Adipocyte (in vitro differentiated cells): ENCODE measurements around the gene KCNJ12.
A peak's percentile ranks its signal among the peaks of the same experiment; 100 is the strongest.
"Not testable (repeated sequence)": the region's sequence is repeated elsewhere in the genome, so short reads cannot be mapped to it uniquely, and the experiment has no call there.

Experiments used
- DNase-seq: peaks from one replicate; pipeline ENCODE4 v3.0.0-alpha.2; 2015; ENCODE audit warnings: low read depth
- H3K27me3 ChIP-seq: replicated peaks from 2 replicates; pipeline ENCODE4 v1.7.0; 2013; ENCODE audit warnings: mild to moderate bottlenecking, low read length, moderate library complexity; ENCODE audit not compliant: control insufficient read depth, insufficient read depth
- H3K36me3 ChIP-seq: 2 replicates; pipeline ENCODE4 v1.7.0; 2013; ENCODE audit warnings: low read length, mild to moderate bottlenecking, moderate library complexity; ENCODE audit not compliant: control insufficient read depth, insufficient read depth, severe bottlenecking
- H3K4me1 ChIP-seq: 2 replicates; pipeline ENCODE4 v1.7.0; 2013; ENCODE audit warnings: mild to moderate bottlenecking, low read length, moderate library complexity; ENCODE audit not compliant: control insufficient read depth, insufficient read depth
- H3K4me3 ChIP-seq: 2 replicates; pipeline ENCODE4 v1.7.0; 2013; ENCODE audit warnings: mild to moderate bottlenecking, low read length, moderate library complexity
- H3K9ac ChIP-seq: 2 replicates; pipeline ENCODE4 v1.7.0; 2013; ENCODE audit warnings: mild to moderate bottlenecking, low read length, moderate library complexity
- H3K9me3 ChIP-seq: 2 replicates; pipeline ENCODE4 v1.7.0; 2013; ENCODE audit warnings: mild to moderate bottlenecking, low read length, moderate library complexity; ENCODE audit not compliant: control insufficient read depth

The KCNJ12 gene

DNA sequence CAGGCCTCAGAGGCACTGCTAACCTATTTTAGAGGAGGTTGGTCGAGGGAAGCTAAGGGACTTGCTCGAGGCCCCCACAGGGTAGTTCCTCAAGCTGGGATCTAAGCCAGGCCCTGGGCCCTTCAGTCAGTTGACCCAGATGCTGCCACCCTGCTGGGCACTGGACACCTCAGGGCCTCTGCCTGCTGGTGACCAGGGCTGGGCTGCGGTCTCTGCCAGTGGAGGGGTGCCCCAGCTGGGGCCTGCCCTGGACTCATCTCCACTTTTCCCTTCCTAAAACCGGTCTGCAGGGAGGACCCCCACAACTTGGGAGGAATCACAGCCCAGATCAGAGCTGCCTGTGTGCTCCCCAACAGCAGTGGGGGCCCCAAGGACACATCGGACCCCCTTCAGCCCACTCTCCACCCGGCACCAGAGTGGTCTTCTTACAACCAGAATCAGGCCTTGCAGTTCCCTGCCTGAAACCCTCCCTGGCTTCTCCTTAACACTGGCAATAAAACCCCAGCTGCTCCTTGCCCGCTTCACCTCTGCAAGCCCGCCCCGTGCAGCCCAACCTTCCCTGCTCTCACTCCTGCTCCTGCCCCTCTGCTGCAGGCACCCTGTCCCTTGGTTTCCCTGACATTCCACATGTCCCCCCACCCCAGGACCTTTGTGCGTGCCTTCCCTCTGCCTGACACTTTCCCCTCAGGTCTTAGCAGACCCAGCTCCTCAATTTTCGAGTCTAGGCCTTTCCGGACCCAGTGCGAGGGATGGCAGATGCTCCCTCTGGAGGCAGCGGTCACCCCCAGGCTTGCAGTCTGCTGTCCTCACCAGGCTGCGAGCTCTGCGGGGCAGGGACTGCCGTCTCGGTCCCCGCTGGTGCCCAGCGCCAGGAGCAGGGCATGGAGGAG lies 45.5 kb downstream of the KCNJ12 start:
- not testable (repeated sequence) for H3K4me1 ChIP-seq, H3K27me3 ChIP-seq, H3K36me3 ChIP-seq, H3K4me3 ChIP-seq, H3K9me3 ChIP-seq, DNase-seq, H3K9ac ChIP-seq

DNA sequence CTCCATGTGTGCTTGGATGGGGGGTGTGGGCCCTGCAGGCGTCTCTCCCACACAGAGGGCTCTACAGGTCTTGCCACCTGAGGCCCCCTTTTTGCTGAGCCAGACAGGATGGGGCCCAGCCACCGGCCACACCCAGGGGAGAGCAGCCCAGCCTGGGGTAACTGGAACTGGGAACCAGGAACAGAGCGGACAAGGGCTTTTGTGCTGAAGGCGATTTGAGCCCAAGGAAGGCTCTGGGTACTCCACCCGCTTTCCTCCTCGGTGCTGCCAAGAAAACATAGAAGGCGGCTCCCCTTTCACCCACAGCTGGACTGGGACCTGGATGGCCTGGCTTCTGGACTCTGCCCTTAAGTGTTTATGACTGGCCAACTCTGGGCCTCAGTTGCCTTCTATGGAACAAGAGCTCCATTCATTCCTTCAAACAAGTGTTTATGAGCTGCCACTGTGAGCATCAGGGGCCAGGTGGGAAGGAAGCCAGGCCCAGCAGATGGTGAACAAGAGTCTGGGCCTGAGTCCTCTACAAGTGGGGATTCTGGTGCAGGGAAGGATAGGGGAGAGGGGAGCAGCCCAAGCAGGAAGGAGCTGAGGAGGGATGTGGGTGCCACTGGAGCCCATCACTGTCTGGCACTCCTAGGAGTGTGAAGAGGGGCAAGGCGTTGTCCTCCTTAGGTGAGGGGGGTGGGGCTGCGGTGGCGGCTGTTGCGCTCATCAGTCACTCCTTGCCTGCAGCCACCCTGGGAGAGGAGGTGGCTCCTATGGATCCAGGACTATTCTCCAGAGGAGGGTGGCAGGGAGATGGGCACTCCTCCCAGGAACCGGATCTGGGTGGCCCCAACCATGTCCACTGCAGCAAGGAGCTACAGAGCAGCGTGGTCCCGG lies 46.4 kb downstream of the KCNJ12 start:
- not testable (repeated sequence) for H3K36me3 ChIP-seq, H3K9me3 ChIP-seq, H3K27me3 ChIP-seq, H3K9ac ChIP-seq, DNase-seq, H3K4me3 ChIP-seq, H3K4me1 ChIP-seq

DNA sequence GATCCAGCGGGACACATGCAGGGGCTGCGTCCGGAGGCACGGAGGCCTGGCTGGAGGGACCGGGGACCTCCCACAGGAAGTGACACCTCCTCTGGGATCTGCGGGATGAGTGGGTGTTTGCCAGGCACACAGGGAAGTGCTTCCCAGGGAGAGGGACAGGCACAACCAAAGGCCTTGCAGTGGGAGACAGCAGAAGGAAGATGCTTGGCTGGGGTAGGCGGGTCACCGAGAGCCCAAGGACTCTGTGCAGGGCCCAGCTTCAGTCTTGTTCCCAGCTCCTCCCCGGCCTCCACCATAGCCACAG lies 47.0 kb downstream of the KCNJ12 start:
- not testable (repeated sequence) for H3K9me3 ChIP-seq, DNase-seq
- peaks cover 13% of the 10 kb centered on the region for H3K4me1 ChIP-seq

DNA sequence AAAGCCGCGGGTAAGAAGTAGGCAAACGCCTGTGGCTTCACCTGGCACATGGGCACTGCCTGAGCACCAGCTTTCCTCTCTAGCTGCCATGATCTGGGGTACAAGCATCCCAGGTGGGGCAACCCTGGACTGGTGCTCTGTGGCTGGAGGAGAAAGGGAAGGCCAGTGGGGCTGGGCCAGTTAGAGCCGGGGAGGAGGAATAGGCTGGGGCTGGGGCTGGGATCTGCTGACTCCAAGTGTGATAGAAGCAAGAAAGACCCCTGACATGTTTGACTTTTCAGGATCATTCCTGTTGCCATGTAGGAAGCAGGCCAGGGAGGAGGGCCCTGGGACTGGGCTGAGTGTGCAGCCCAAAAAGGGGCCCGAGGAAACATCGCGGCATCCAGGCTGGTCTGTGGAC lies 48.5 kb downstream of the KCNJ12 start:
- DNase-seq, H3K4me3 ChIP-seq, H3K27me3 ChIP-seq, H3K9me3 ChIP-seq, H3K36me3 ChIP-seq, H3K9ac ChIP-seq: not testable (repeated sequence)
- H3K4me1 ChIP-seq, result peaks cover 26% of the 10 kb centered on the region

More for the DNA sequence above, 47.0 kb downstream of the KCNJ12 start:
- not testable (repeated sequence) for H3K27me3 ChIP-seq, H3K4me3 ChIP-seq, H3K36me3 ChIP-seq, H3K9ac ChIP-seq

DNA sequence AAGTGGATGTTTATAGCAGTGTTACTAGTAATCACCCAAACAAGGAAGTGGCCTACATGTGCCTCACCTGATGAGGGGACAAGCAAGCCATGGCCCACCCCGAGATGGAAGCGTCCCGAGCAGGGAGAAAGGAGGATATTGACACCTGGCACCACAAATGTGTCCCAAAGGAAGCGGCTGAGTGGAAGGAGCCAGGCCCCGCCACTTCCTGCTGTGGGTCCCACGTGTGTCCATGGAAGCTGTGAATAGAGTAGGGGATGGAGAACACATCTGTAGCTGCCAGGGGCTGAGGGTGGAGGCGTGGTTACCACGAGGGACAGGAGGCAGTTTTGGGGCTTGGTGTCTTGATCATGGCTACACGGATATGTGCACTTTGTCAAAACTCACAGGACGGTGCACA lies 49.2 kb downstream of the KCNJ12 start:
- H3K27me3 ChIP-seq, result no peaks in the 10 kb centered on the region
- peaks cover 27% of the 10 kb centered on the region for H3K4me1 ChIP-seq
- H3K9ac ChIP-seq, result no peak overlapping the region
- no peak for DNase-seq
- H3K4me3 ChIP-seq, result no peak overlapping the region
- no peaks in the 10 kb centered on the region for H3K9me3 ChIP-seq
- H3K36me3 ChIP-seq, result no peaks in the 10 kb centered on the region

DNA sequence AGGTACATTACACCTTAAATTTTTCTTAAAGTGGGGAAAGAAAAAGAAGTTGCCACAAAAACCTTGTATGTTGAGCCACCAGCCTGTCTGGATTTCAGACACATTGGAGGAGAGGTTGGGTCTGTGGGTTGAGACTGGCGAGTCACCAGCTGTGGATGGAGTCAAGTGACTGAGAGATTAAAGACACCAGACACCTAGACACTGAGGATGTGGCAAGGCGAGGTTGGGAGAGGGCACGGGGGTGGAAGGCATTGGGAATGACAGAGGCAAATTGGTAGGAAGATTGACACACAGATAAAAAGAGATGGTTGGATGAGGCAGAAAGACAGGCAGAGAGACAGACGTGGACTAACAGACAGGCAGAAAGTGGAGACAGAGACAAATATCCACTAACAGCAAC lies 49.6 kb downstream of the KCNJ12 start:
- no peak overlapping the region for H3K9ac ChIP-seq
- no peak for DNase-seq
- no peaks in the 10 kb centered on the region for H3K9me3 ChIP-seq
- H3K4me3 ChIP-seq, result no peak overlapping the region
- no peaks in the 10 kb centered on the region for H3K36me3 ChIP-seq
- peaks cover 30% of the 10 kb centered on the region for H3K4me1 ChIP-seq
- no peaks in the 10 kb centered on the region for H3K27me3 ChIP-seq

DNA sequence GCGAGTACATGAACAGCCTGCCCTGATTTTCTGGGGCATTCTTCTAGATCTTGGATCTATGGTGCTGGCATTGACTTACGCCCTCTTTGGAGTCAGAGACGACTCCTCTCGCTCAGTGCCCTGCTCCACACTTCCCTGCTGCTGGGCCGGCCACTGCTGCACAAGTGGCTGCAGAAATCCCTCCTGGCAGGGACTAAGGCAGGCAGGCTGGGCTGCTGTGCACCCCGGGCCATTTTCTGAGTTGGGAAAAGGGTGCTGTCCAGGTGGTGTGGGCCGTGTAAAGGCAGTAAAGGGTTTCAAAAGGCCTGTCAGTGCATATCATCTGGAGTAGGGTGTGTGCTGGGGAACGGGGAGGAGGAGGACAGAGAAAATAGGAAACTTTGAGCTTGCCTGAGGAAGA lies 50.1 kb downstream of the KCNJ12 start:
- not testable (repeated sequence) for H3K27me3 ChIP-seq, H3K9me3 ChIP-seq, H3K4me3 ChIP-seq, H3K36me3 ChIP-seq, H3K9ac ChIP-seq, DNase-seq
- H3K4me1 ChIP-seq, result peaks cover 30% of the 10 kb centered on the region

DNA sequence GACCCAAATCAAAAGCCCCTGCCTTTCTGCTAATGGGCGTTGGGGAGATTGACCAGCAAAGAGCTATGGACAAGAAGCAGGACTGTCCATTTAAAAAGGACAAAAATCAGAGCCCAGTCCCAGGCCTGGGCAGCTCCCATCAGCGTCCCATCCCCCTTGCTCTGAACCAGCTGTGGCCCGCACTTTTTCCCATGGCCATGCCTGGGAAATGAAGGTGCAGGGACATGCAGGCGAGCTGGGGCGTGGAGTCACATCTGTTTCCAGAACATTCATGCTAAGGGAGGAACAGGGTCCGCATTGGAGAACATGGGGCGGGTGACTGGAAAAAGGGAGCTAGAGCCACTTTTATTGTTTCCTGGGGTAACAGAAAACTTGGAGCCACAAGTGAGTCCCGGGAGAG lies 50.7 kb downstream of the KCNJ12 start:
- H3K27me3 ChIP-seq, H3K4me3 ChIP-seq, H3K36me3 ChIP-seq, H3K9me3 ChIP-seq, H3K9ac ChIP-seq, DNase-seq: not testable (repeated sequence)
- peaks cover 30% of the 10 kb centered on the region for H3K4me1 ChIP-seq

DNA sequence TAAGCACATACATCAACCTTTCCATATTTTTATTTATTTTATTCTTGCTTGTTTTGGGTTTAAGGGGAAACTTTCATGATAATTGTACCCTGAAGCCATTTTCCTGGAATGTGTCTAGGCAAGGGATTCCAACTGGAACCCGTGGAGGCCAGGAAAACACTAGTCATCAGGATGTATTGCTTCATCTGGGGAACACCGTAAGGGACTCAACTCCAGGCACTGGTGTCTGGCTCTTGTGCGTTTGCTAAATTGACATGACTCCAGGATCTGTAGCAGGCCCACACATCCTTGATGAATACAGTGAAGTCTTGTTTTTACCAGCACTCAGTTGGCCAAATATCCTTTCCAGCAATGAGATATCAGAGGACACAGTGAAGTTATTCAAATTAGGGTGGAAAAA lies 51.6 kb downstream of the KCNJ12 start:
- peaks cover 28% of the 10 kb centered on the region for H3K4me1 ChIP-seq
- H3K9me3 ChIP-seq, H3K9ac ChIP-seq: not testable (repeated sequence)

DNA sequence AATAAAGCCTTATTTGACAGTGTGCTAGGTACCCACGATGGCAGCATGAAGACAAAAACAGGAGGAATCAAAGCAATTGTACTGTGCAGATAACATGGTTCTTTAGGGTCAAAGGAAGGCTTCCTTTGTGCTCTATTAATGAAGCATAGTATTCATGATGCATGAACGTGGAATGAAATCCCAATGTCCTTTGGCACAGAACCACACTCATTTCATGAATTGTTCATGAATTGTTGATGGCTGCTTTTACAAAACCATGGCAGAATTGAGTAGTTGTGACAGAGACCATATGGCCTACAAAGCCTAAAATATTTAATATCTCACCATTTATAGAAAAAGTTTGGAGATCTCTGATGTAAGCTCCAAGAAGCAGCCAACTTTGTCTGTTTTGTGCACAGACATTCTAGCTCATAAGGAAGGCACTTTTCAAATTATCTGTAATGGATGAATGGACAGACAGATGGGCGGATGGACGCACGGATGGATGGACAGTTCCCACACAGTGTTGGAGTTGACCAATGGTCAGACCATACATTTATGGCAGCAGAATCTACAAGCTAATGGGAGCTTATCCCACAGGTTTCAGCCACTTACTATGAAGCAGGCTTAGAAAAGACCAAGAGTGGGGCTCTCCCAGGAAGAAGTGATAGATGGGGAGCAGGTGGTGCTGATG lies 52.7 kb downstream of the KCNJ12 start:
- not testable (repeated sequence) for H3K27me3 ChIP-seq, H3K9me3 ChIP-seq, H3K4me3 ChIP-seq, H3K36me3 ChIP-seq, H3K9ac ChIP-seq
- DNase-seq, result peak; percentile 7
- H3K4me1 ChIP-seq, result peaks cover 20% of the 10 kb centered on the region

More for the DNA sequence above, 51.6 kb downstream of the KCNJ12 start:
- not testable (repeated sequence) for H3K27me3 ChIP-seq, H3K4me3 ChIP-seq, H3K36me3 ChIP-seq, DNase-seq

DNA sequence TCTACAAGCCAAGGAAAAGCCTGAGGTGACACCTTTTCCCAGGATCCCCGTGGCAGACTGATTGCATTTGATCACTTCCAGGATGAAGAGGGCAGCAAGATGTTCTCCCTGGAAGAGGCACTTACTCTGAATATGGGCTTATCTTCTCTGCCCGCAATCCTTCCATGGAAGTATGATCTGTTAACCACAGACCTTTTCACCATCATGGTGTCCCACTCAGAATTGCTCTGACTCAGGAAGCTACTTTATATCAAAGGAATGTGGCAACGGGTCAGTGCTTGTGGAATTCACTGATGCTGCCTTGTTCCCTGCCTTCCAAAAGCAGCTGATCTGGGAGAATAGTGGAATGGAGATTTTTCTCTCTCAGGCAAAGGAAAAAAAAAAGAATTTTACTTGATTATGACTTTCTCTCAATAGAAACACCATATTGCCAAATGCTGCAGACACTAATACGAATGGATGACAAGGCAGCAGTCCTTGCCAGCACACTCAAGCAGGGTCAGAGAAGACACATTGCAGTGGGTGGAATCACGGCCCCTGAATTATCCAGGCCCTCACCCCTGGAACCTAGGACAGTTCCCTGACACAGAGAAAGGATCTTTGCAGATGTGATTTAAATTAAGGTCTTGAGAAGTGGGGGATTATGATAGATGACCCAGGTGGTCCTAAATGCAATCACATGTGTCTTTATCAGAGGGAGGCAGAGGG lies 53.9 kb downstream of the KCNJ12 start:
- not testable (repeated sequence) for H3K4me3 ChIP-seq, H3K36me3 ChIP-seq, H3K27me3 ChIP-seq, H3K9me3 ChIP-seq
- DNase-seq, result peak; percentile 16
- Histone ChIP-seq H3K9ac (peak overlapping the region; percentile 49), H3K4me1 (peaks cover 20% of the 10 kb centered on the region)
